ENCODE data around the gene TRIM36.

Gene TRIM36

GRCh38 chr5:115181757-115182156 lies 12.0 kb upstream of the TRIM36 start:
- TF ChIP-seq CTCF (IDR thresholded peaks at IDR 0.05; ENCODE audit: low read depth, low read length) = no peak
- in situ Hi-C loops (cut with HindIII; ENCODE audit: low sequenced_read_pairs) = no loop called here
- DNase-seq (ENCODE audit: low read depth, low spot score) = no peak
- H3K4me3 ChIP-seq (ENCODE audit: low read depth, low read length) = no peak overlapping the region

- DNase-seq (ENCODE audit: low read depth, low spot score) = peak; percentile 28
- peak overlapping the region; percentile 54 for H3K4me3 ChIP-seq (ENCODE audit: low read depth, low read length)
- TF ChIP-seq CTCF (IDR thresholded peaks at IDR 0.05; ENCODE audit: low read depth, low read length) = no peak
- in situ Hi-C loops (cut with HindIII; ENCODE audit: low sequenced_read_pairs) = no loop called here
Observed at GRCh38 chr5:115180165-115180709, 10.5 kb upstream of the TRIM36 start.

- H3K4me3 ChIP-seq (ENCODE audit: low read depth, low read length) = peak overlapping the region; percentile 54
- in situ Hi-C loops (cut with HindIII; ENCODE audit: low sequenced_read_pairs) = no loop called here
- no peak for DNase-seq (ENCODE audit: low read depth, low spot score)
- peak; percentile 1 for TF ChIP-seq CTCF (IDR thresholded peaks at IDR 0.05; ENCODE audit: low read depth, low read length)
Observed at GRCh38 chr5:115179394-115180164, 9.9 kb upstream of the TRIM36 start.

GRCh38 chr5:115179030-115179393 lies 9.3 kb upstream of the TRIM36 start:
- DNase-seq (ENCODE audit: low read depth, low spot score) = no peak

GRCh38 chr5:115170929-115171510 lies 1.3 kb upstream of the TRIM36 start:
- TF ChIP-seq CTCF (IDR thresholded peaks at IDR 0.05; ENCODE audit: low read depth, low read length) = no peak
- DNase-seq (ENCODE audit: low read depth, low spot score) = no peak
- in situ Hi-C loops (cut with HindIII; ENCODE audit: low sequenced_read_pairs) = no loop called here
- peak overlapping the region; percentile 84 for H3K4me3 ChIP-seq (ENCODE audit: low read depth, low read length)

More at GRCh38 chr5:115179030-115179393, 9.3 kb upstream of the TRIM36 start:
- H3K4me3 ChIP-seq (ENCODE audit: low read depth, low read length) = peak overlapping the region; percentile 54
- in situ Hi-C loops (cut with HindIII; ENCODE audit: low sequenced_read_pairs) = no loop called here
- TF ChIP-seq CTCF (IDR thresholded peaks at IDR 0.05; ENCODE audit: low read depth, low read length) = no peak

- in situ Hi-C loops (cut with HindIII; ENCODE audit: low sequenced_read_pairs) = no loop called here
- peak overlapping the region; percentile 84 for H3K4me3 ChIP-seq (ENCODE audit: low read depth, low read length)
- TF ChIP-seq CTCF (IDR thresholded peaks at IDR 0.05; ENCODE audit: low read depth, low read length) = no peak
- no peak for DNase-seq (ENCODE audit: low read depth, low spot score)
Observed at GRCh38 chr5:115170134-115170928, 623 bp upstream of the TRIM36 start.
